H9 (cell line): ENCODE data around the gene SCN7A. TPM values are rescaled to one million over a fixed set of nuclear protein-coding genes. Genes with fewer than 3 reads are reported as not detected.

Source experiments
- DNase-seq: peaks from one replicate; pipeline ENCODE4 v3.0.0-alpha.2; 2017
- H2AFZ ChIP-seq: one replicate; pipeline ENCODE4 v1.6.1; 2013; ENCODE audit warnings: mild to moderate bottlenecking, low read length, control low read depth, moderate library complexity
- H2AK5ac ChIP-seq: 2 replicates; pipeline ENCODE4 v1.6.1; 2013; ENCODE audit warnings: low read length, control low read depth, mixed read lengths; ENCODE audit not compliant: insufficient read length
- H2BK120ac ChIP-seq: one replicate; pipeline ENCODE4 v1.6.1; 2013; ENCODE audit warnings: low read depth, mild to moderate bottlenecking, low read length, control low read depth, inconsistent platforms; ENCODE audit not compliant: poor library complexity, severe bottlenecking
- H2BK12ac ChIP-seq: 2 replicates; pipeline ENCODE4 v1.6.1; 2013; ENCODE audit warnings: low read length, control low read depth, mixed read lengths, low read depth; ENCODE audit not compliant: insufficient read length
- H2BK15ac ChIP-seq: 2 replicates; pipeline ENCODE4 v1.6.1; 2013; ENCODE audit warnings: low read depth, low read length, control low read depth
- H2BK20ac ChIP-seq: one replicate; pipeline ENCODE4 v1.6.1; 2013; ENCODE audit warnings: low read depth, mild to moderate bottlenecking, low read length, control low read depth, inconsistent platforms; ENCODE audit not compliant: poor library complexity, severe bottlenecking
- H2BK5ac ChIP-seq: 2 replicates; pipeline ENCODE4 v1.6.1; 2013; ENCODE audit warnings: low read length, control low read depth, mixed read lengths; ENCODE audit not compliant: insufficient read length
- H3K14ac ChIP-seq: 2 replicates; pipeline ENCODE4 v1.6.1; 2013; ENCODE audit warnings: low read length, control low read depth; ENCODE audit not compliant: insufficient read depth
- H3K18ac ChIP-seq: 2 replicates; pipeline ENCODE4 v1.6.1; 2013; ENCODE audit warnings: low read depth, mild to moderate bottlenecking, mixed read lengths, low read length, control low read depth; ENCODE audit not compliant: insufficient read length
- H3K23ac ChIP-seq: 2 replicates; pipeline ENCODE4 v1.6.1; 2013; ENCODE audit warnings: low read length, control low read depth, mixed read lengths, low read depth; ENCODE audit not compliant: insufficient read length
- H3K23me2 ChIP-seq: 2 replicates; pipeline ENCODE4 v1.6.1; 2013; ENCODE audit warnings: low read depth, mild to moderate bottlenecking, mixed read lengths, low read length, control low read depth; ENCODE audit not compliant: insufficient read length, poor library complexity, severe bottlenecking
- H3K27ac ChIP-seq: 2 replicates; pipeline ENCODE4 v1.5.1; 2013; ENCODE audit warnings: low read length, control low read depth, mixed read lengths, low read depth; ENCODE audit not compliant: insufficient read length
- H3K27me3 ChIP-seq: 2 replicates; pipeline ENCODE4 v1.6.1; 2013; ENCODE audit warnings: low read length, control low read depth, inconsistent platforms; ENCODE audit not compliant: insufficient read depth
- H3K4ac ChIP-seq: 2 replicates; pipeline ENCODE4 v1.6.1; 2013; ENCODE audit warnings: low read depth, mild to moderate bottlenecking, control low read depth, inconsistent platforms, low read length, moderate library complexity
- H3K4me1 ChIP-seq: 2 replicates; pipeline ENCODE4 v1.6.1; 2013; ENCODE audit warnings: low read length, control low read depth, inconsistent platforms; ENCODE audit not compliant: insufficient read depth
- H3K4me2 ChIP-seq: 2 replicates; pipeline ENCODE4 v1.6.1; 2013; ENCODE audit warnings: low read length, control low read depth, mixed read lengths; ENCODE audit not compliant: insufficient read length, insufficient read depth
- H3K56ac ChIP-seq: 2 replicates; pipeline ENCODE4 v1.6.1; 2013; ENCODE audit warnings: low read depth, mild to moderate bottlenecking, mixed read lengths, low read length, control low read depth; ENCODE audit not compliant: insufficient read length
- H3K79me1 ChIP-seq: 2 replicates; pipeline ENCODE4 v1.6.1; 2013; ENCODE audit warnings: low read depth, mild to moderate bottlenecking, moderate library complexity, low read length, control low read depth, inconsistent platforms; ENCODE audit not compliant: insufficient read depth, poor library complexity, severe bottlenecking
- H3K79me2 ChIP-seq: 2 replicates; pipeline ENCODE4 v1.6.1; 2013; ENCODE audit warnings: low read length, control low read depth, inconsistent platforms; ENCODE audit not compliant: insufficient read depth
- H3K9ac ChIP-seq: 2 replicates; pipeline ENCODE4 v1.6.1; 2013; ENCODE audit warnings: low read length, control low read depth, mixed read lengths; ENCODE audit not compliant: insufficient read length; ENCODE audit errors: extremely low read depth
- H3K9me3 ChIP-seq: one replicate; pipeline ENCODE4 v1.6.1; 2013; ENCODE audit warnings: low read depth, low read length, inconsistent platforms; ENCODE audit not compliant: control insufficient read depth
- H3T11ph ChIP-seq: one replicate; pipeline ENCODE4 v1.6.1; 2013; ENCODE audit warnings: mild to moderate bottlenecking, low read length, control low read depth, inconsistent platforms
- H4K20me1 ChIP-seq: one replicate; pipeline ENCODE4 v1.6.1; 2013; ENCODE audit not compliant: control insufficient read depth, insufficient read length, insufficient read depth
- H4K5ac ChIP-seq: 2 replicates; pipeline ENCODE4 v1.6.1; 2013; ENCODE audit warnings: low read depth, mild to moderate bottlenecking, mixed read lengths, low read length, control low read depth; ENCODE audit not compliant: insufficient read length
- H4K8ac ChIP-seq: replicated peaks from 2 replicates; pipeline ENCODE4 v1.6.1; 2013; ENCODE audit warnings: low read length, control low read depth, mixed read lengths, low read depth; ENCODE audit not compliant: insufficient read length
- H4K91ac ChIP-seq: 2 replicates; pipeline ENCODE4 v1.6.1; 2013; ENCODE audit warnings: low read depth, mild to moderate bottlenecking, moderate library complexity, mixed read lengths, low read length, control low read depth; ENCODE audit not compliant: insufficient read length
- H3K27ac Mint-ChIP-seq, 3 experiments: 2 replicates in 2 of 3; 3 replicates in 1 of 3; pipeline ENCODE4 v1.8.0; 2020 to 2021; ENCODE audit warnings: mixed read lengths in 3 of 3, mild to moderate bottlenecking in 1 of 3, moderate library complexity in 1 of 3
- H3K27me3 Mint-ChIP-seq: 2 replicates; pipeline ENCODE4 v1.8.0; 2021; ENCODE audit warnings: low read depth, mild to moderate bottlenecking, moderate library complexity, mixed read lengths
- H3K36me3 Mint-ChIP-seq, 3 experiments: 2 replicates in 2 of 3; 3 replicates in 1 of 3; pipeline ENCODE4 v1.8.0; 2020 to 2021; ENCODE audit warnings: low read depth in 3 of 3, mixed read lengths in 3 of 3; ENCODE audit not compliant: insufficient read depth in 1 of 3
- H3K4me1 Mint-ChIP-seq, 2 experiments: 2 replicates each; pipeline ENCODE4 v1.8.0; 2020; ENCODE audit warnings: mixed read lengths in 2 of 2
- H3K4me3 Mint-ChIP-seq, 2 experiments: 2 replicates in 1 of 2; 3 replicates in 1 of 2; pipeline ENCODE4 v1.8.0; 2020 to 2021; ENCODE audit warnings: mild to moderate bottlenecking in 2 of 2, mixed read lengths in 2 of 2, moderate library complexity in 1 of 2
- H3K9me3 Mint-ChIP-seq, 2 experiments: 2 replicates in 1 of 2; 3 replicates in 1 of 2; pipeline ENCODE4 v1.8.0; 2020; ENCODE audit warnings: mild to moderate bottlenecking in 2 of 2, mixed read lengths in 2 of 2, moderate library complexity in 1 of 2
- CTCF ChIP-seq: fragments of 200-600 bp; sonication (generic); conservative IDR thresholded peaks from 3 replicates; pipeline ENCODE4 v1.8.0; 2021; ENCODE audit warnings: antibody characterized with exemption, mild to moderate bottlenecking
- WGBS: extraction: QIAGEN DNeasy Blood & Tissue Kit; methylation state at CpG from one replicate; pipeline ENCODE4 v1.1.7; 2013; ENCODE audit warnings: missing lambda C conversion rate, low lambda C conversion rate, mixed read lengths; ENCODE audit not compliant: insufficient read length; ENCODE audit errors: extremely low coverage; 5-methylcytosine and 5-hydroxymethylcytosine counted together
- total RNA-seq: library from RNA; stranded (reverse); gene quantifications from 2 replicates; pipeline ENCODE4 v1.2.1, GENCODE V29; 2021

Gene SCN7A
- total RNA-seq, 1 experiment from 2014 or later, result 0.07 TPM

DNA sequence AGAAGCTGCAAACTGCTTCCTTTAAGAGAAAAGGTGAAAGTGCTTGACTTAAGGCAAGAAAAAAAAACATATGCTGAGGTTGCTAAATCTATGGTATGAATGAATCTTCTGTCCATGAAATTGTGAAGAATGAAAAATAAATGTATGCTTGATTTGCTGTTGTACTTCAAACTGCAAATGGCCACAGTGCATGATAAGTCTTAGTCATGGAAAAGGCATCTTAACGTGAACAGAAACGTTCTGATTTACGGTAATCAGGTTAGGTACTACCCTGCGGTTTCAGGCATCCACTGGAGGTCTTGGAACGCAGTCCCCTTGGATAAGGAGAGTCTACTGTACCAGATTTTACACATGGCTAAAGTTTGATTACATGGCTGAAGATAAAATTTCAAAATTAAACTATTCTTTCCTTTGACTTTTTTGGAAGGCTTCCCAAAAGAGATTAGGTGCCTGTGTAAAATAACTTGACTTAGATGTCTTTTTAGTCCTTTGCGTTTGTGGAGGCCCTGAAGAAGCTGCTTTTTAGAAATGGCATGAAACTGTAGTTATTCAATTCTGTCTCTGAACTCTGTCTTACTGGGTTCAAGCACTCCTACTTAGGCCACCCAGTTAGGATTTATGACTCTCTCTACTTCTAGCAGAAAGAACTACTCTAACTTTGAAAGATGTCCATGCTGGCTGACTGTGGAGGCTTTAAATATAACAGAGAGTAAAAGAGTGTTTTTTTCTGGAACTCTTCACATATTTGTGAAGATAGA lies 82.4 kb downstream of the SCN7A start:
- H3K27ac Mint-ChIP-seq, result no peak overlapping the region
- no peak overlapping the region for H3K23ac ChIP-seq
- no peak overlapping the region for H2BK12ac ChIP-seq
- H4K5ac ChIP-seq, result no peak overlapping the region
- no peak overlapping the region for H2BK120ac ChIP-seq
- H3K79me1 ChIP-seq, result no peaks in the 10 kb centered on the region
- no peak overlapping the region for H3K56ac ChIP-seq
- no peaks in the 10 kb centered on the region for H3K79me2 ChIP-seq
- H3K27ac ChIP-seq, result no peak overlapping the region
- no peaks in the 10 kb centered on the region for H3K36me3 Mint-ChIP-seq
- H3K9me3 Mint-ChIP-seq, result no peaks in the 10 kb centered on the region
- H2BK20ac ChIP-seq, result no peak overlapping the region
- H3K27me3 Mint-ChIP-seq, result no peaks in the 10 kb centered on the region
- no peak overlapping the region for H2AFZ ChIP-seq
- H3K4me3 Mint-ChIP-seq, result no peak overlapping the region
- H3K9ac ChIP-seq, result no peak overlapping the region
- no peak overlapping the region for H3K4me2 ChIP-seq
- no peaks in the 10 kb centered on the region for H3K9me3 ChIP-seq
- no CpG with 5 or more reads among the region's 6 CpGs for WGBS
- H3K4me1 Mint-ChIP-seq, result 0 out of 4 replicates have a peak, but pooled peaks cover 2% of the 10 kb centered on the region in 2 experiments
- H3K14ac ChIP-seq, result no peak overlapping the region
- H4K20me1 ChIP-seq, result no peaks in the 10 kb centered on the region
- DNase-seq, result no peak
- no peaks in the 10 kb centered on the region for H3K4me1 ChIP-seq
- H2BK5ac ChIP-seq, result no peak overlapping the region
- no peak overlapping the region for H3T11ph ChIP-seq
- H4K8ac ChIP-seq, result no peak overlapping the region
- H2BK15ac ChIP-seq, result no peak overlapping the region
- H2AK5ac ChIP-seq, result no peak overlapping the region
- H3K18ac ChIP-seq, result no peak overlapping the region
- H3K27me3 ChIP-seq, result no peaks in the 10 kb centered on the region
- H4K91ac ChIP-seq, result no peak overlapping the region
- H3K4ac ChIP-seq, result no peak overlapping the region
- no peak for TF ChIP-seq CTCF
- no peaks in the 10 kb centered on the region for H3K23me2 ChIP-seq
